Measurements from ENCODE around the gene CHTF18.

CHTF18 gene

DNA sequence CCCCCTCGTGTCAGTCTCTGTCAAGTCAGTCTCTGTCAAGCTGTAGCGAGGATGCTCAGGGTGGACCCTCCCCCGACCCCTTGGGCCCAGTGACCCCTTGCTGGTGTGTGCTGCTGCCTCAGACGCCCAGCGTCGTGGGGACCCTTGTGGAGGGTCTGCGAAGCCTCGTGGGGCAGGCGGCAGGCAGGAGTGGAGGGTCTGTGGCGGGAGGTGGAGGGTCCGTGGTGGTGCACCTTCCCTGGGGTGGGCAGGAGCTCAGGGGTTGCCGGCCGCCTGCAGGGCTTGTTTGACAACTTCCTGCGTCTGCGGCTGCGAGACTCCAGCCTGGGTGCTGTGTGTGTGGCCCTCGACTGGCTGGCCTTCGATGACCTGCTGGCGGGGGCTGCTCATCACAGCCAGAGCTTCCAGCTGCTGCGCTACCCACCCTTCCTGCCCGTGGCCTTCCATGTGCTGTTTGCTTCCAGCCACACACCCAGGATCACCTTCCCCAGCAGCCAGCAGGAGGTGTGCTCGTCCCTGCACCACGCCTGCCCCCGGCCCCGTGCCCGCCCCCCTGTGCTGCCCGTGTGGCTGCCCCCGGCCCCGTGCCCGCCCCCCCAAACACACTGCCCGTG lies 6.5 kb downstream of the CHTF18 start:
- DNase-seq: no peak

DNA sequence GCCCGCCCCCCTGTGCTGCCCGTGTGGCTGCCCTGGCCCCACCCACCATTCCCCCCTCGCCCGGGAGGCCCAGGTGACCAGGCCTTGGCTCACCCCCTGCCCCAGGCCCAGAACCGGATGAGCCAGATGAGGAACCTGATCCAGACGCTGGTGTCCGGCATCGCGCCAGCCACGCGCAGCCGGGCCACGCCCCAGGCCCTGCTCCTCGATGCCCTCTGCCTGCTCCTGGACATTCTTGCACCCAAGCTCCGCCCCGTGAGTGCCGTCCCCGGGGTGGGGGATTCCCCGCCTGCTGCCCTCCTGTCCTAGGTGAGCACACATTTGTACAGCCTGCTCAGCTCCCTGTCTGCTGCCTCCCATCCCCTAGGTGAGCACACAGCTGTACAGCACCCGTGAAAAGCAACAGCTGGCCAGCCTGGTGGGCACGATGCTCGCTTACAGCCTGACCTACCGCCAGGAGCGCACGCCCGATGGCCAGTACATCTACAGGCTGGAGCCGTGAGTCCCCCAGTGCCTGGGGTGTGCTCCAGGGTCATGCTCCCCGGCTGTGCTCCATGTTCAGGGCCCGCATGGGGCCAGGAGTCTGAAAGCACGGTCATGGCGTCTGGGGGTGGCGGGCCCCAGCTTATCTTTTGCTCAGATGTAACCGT lies 7.3 kb downstream of the CHTF18 start:
- DNase-seq: no peak

DNA sequence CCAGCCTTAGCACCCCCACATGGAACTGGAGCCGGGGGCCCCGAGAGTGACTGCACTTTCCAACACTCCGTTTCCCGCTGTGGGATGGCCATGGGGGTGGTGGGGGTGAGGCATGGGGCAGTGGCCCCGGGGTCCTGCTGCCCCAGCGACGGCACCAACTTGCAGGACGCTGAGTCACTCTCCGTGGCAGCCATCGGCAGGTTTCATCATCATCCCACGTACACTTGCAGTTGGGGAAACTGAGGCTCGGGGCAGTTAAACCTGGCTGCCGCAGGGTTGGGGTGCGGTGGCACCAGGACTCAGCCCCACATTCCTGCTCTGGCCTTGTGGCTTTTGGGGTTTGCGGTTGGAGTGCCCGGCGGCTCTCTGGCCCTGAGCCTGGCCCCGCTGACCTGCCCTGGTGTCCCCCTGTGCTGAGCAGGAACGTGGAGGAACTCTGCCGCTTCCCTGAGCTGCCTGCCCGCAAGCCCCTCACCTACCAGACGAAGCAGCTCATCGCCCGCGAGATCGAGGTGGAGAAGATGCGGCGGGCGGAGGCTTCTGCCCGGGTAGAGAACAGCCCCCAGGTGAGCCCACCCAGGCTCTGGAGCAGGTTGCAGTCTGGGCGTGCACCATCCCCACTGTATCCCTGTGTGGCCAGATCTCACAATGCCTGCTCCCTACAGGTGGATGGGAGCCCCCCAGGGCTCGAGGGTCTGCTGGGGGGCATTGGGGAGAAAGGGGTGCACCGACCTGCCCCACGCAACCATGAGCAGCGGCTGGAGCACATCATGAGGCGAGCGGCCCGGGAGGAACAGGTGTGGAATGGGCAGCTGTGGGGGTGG lies 8.1 kb downstream of the CHTF18 start:
- no peak for DNase-seq

- no peak for DNase-seq
Measured at GRCh38 chr16:797120-797420, 8.7 kb downstream of the CHTF18 start.

- no peak for DNase-seq
Measured at GRCh38 chr16:797686-798085, 9.3 kb downstream of the CHTF18 start.

- no peak for DNase-seq
Measured at GRCh38 chr16:798666-799065, 10.2 kb downstream of the CHTF18 start.

- no peak for DNase-seq
Measured at GRCh38 chr16:799111-799947, 10.9 kb downstream of the CHTF18 start.

- DNase-seq: peak; percentile 54
Measured at GRCh38 chr16:799948-800833, 11.8 kb downstream of the CHTF18 start, which contains the start of gene GNG13. TSS of gene GNG13 (minus strand) at chr16:800734. CDS start at chr16:799077, 1,657 bp downstream.

GRCh38 chr16:800834-801511 lies 12.6 kb downstream of the CHTF18 start:
- DNase-seq: no peak

DNA sequence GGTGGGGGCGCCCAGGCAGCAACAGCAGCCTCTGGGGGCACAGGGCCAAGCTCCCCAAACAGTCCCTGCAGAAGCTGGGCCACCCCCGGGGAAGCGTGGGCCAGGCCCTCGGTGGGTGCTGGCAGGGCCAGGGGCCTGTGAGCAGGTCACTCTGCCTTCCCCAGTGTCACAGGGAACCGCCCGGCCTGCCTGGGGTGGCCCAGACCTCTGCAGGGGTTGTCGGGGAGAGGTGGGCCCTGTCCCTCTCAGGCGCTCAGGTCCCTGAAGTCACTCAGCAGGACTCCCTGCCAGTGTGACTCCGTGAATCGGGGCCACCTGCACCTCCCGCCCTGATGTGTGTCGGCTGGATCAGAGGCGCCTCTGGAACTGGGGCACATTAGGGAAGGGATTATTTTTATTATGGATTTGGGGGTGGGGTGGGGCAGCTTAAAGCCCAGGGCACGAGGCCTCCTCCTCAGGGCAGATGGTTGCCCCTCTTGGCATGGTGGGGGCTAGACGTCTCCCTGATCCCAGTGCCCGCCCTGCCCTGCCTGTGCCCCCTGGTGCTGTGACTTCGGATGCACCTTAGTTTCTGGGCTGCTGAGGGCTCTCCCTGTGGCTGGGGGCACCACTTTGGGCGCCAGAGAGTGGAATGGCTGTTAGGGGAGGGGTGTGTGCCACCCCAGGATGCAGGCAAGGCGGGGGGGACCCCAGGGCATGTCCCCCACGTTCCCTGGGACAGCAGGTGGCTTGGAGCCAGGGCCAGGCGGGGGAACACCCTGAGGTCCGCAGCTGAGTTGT lies 13.4 kb downstream of the CHTF18 start:
- DNase-seq: no peak

GRCh38 chr16:802461-802860 lies 14.0 kb downstream of the CHTF18 start:
- DNase-seq: no peak

- DNase-seq: no peak
Measured at GRCh38 chr16:802914-803753, 14.7 kb downstream of the CHTF18 start.

- DNase-seq: no peak
Measured at GRCh38 chr16:803754-804080, 15.3 kb downstream of the CHTF18 start.

DNA sequence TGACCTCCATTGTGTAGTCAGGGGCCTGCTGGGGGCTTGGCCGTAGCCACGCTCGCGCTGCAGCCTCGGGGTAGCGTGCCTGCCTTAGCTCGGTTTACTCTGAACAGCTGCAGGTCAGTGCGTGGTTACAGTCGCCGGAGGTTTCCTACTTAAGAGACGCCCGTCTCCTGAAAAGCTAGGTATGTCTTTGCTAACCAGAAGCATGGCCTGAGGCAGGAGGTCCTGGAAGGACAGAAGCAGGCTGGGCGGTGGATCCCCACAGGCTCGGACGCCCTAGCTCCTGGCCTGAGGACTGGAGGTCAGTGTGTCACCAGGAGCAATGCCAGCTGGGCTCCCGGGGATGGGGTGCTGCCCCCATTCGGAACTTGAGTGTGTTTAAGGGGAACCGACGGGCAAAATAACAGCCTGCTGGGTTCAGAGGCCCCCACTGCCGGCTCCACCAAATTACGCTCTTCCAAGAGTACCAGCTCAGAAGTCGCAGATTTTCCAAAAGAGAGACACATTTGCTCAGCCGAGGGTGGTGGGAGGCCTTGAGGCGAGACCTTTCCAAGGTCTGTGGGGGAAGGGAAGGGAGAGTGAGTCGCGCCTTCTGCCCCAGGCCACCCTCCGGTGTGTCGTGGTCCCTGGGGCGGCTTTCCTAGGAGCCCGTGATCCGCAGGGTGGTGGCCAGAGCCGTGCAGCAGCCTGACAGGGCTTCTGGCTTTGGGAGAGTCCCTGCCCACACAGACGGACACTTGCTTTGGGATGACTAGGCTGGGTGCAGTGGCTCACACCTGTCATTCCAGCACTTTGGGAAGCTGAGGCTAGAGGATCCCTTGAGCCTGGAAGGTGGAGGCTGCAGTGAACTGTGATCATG lies 16.0 kb downstream of the CHTF18 start:
- no peak for DNase-seq

- DNase-seq: no peak
Measured at GRCh38 chr16:805474-805873, 17.1 kb downstream of the CHTF18 start.

DNA sequence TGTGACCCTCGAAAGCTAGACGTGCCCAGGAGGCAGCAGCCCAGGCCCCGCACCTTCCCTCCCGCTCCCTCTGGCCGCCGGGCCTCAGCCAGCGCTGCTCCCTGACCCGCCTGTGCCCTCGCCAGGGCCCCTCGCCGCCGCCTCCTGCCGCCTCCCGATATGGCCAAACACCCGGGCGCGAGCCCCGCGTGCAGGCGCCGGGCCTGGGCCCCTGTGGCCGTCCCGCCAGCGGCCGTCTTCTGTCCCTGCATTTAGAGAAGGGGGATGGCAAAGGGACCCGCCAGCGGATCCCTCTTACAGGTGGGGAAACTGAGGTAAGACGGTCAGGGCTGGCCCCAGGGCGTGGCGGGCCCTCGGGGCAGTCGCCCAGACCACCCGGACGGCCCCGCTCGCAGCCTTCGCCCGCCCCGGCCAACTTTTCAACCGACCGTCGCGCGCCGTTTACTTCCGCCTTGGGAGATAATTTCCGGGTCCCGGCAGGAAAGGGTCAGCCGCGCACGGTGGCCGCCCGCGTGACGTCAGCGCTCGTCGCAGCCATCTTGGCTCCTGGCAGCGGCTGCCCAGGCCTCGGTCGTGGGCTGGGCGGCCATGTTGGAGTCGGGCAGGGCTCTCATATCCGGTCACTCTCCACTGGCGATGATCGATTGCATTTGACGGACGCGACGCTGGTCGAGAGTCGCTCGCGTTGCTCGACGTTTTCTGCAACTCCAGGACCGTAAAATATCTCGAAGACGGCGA lies 19.1 kb downstream of the CHTF18 start:
- DNase-seq: peak; percentile 97

DNA sequence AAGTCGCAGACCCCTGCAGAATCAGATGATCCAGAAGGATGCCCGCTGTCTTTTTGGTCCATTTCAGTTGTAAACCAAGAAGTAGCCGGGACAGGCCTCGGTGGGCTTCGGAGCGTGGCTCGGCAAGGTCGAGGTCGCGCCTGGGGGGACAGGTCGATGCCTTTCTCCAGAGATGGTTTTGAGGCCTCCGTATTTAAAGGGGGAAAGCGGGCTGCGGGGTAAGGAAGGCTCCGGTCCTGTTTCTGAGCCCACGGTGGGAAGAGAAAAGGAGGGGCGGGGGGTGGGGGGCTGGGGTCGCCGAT lies 19.6 kb downstream of the CHTF18 start:
- no peak for DNase-seq

DNA sequence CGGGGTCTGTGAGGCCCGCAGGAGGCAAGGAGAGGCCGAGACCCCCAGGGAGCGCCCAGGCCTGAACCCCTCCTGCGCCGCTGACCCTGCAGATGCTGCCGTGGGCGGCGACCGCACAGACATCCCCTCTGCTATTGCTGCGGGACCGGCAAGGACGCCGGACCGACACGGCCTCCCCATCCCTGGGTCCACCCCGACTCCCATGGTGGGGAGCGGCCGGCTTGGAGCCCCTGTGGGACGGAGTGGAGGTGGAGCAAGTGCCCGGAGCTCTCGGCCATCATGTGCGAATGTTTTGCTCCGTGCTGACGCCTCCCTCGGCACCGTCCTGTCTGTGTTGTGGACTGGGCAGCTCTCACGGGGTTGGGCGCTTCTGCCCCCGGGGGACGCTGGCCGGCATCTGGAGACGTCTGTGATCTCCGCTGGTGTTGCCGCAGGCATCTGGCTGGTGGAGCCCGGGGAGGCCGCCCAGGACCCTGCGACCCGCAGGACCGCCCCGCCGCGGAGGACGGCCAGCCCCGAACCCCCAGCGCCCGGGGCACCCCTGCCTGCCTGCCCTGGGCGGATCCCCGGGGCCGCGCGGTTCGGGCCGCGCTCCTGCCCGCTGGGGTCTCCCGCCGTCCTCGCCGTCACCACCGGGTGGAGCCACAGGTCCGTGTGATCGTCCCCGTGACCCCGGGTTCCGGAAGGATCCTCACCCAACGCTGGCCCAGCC lies 24.9 kb downstream of the CHTF18 start:
- DNase-seq: peak; percentile 70

Data from RPMI8226 (cell line).